AG04449 (cell line): Measurements from ENCODE around the gene TRA2A.

ENCODE experiments used
- CTCF ChIA-PET: fragments of 350-600 bp; formaldehyde crosslinking; extraction: SDS; loops from one replicate; lab custom pipeline; 2021; ENCODE audit warnings: antibody characterized with exemption; lab: Yijun Ruan, JAX
- POLR2A ChIA-PET: fragments of 400-600, 350-600 bp; formaldehyde crosslinking; extraction: SDS; loops from one replicate; lab custom pipeline; 2020; ENCODE audit warnings: antibody characterized with exemption, inconsistent platforms; lab: Yijun Ruan, JAX
- DNase-seq: peaks from one replicate; pipeline ENCODE4 v3.0.0-alpha.2; 2010; ENCODE audit warnings: low read depth, low spot score
- H3K4me3 ChIP-seq: 2 replicates; pipeline ENCODE4 v1.5.1; 2011; ENCODE audit warnings: low read depth, mild to moderate bottlenecking, control low read depth, low read length
- CTCF ChIP-seq: IDR thresholded peaks from one replicate; pipeline ENCODE4 v1.5.1; 2011; ENCODE audit warnings: mild to moderate bottlenecking, moderate library complexity, low read length, control low read depth, inconsistent platforms; ENCODE audit not compliant: insufficient read depth; ENCODE audit errors: missing control alignments

The TRA2A gene

GRCh38 chr7:23462846-23463245 lies 68.9 kb downstream of the TRA2A start:
- POLR2A ChIA-PET = no interaction called here
- CTCF ChIA-PET = interaction anchor here (0.7 to 4.3 kb wide), 16 partner anchors 28 to 203 kb away, joined by 3 to 25 read pairs (median 4); no protein-coding TSS in a partner anchor
- no peak overlapping the region for H3K4me3 ChIP-seq
- DNase-seq = no peak
- peak; percentile 37 for TF ChIP-seq CTCF

GRCh38 chr7:23458044-23458443 lies 73.7 kb downstream of the TRA2A start:
- DNase-seq = no peak
- ChIA-PET POLR2A (no interaction called here), CTCF (interaction anchor here (0.9 to 1.3 kb wide), 2 partner anchors 13 to 28 kb away, joined by 3 to 4 read pairs; no protein-coding TSS in a partner anchor)
- H3K4me3 ChIP-seq = no peak overlapping the region
- no peak for TF ChIP-seq CTCF

- ChIA-PET POLR2A (no interaction called here), CTCF (interaction anchor here (0.9 to 1.7 kb wide), 3 partner anchors 15 to 183 kb away, joined by 3 to 5 read pairs (median 3); no protein-coding TSS in a partner anchor)
- no peak for TF ChIP-seq CTCF
- DNase-seq = no peak
- no peak overlapping the region for H3K4me3 ChIP-seq
These were observed 75.7 kb downstream of the TRA2A start for GRCh38 chr7:23456093-23456492.

- CTCF ChIA-PET = interaction anchor here (1.1 to 1.7 kb wide), 3 partner anchors 9 to 182 kb away, joined by 4 to 7 read pairs (median 5); no protein-coding TSS in a partner anchor
- H3K4me3 ChIP-seq = no peak overlapping the region
- TF ChIP-seq CTCF = no peak
- POLR2A ChIA-PET = interaction anchor here (0.9 kb wide), 1 partner anchor 15 kb away, joined by 3 read pairs; the partner anchor contains the start of gene IGF2BP3
- no peak for DNase-seq
These were observed 76.8 kb downstream of the TRA2A start for GRCh38 chr7:23454881-23455526.
